Stimulated activated CD4-positive, alpha-beta T cell treated with anti-CD3 and anti-CD28 coated beads, Interleukin-4, amount 100 ng/mL, for 48 hours (primary cell): ENCODE measurements around the gene GAS7.
A peak's percentile ranks its signal among the peaks of the same experiment; 100 is the strongest.

Source experiments
- DNase-seq, 2 donors: peaks; one replicate each; pipeline ENCODE4 v3.0.0-alpha.2; 2020; ENCODE audit warnings: low read depth in 2 of 2

Gene GAS7

DNA sequence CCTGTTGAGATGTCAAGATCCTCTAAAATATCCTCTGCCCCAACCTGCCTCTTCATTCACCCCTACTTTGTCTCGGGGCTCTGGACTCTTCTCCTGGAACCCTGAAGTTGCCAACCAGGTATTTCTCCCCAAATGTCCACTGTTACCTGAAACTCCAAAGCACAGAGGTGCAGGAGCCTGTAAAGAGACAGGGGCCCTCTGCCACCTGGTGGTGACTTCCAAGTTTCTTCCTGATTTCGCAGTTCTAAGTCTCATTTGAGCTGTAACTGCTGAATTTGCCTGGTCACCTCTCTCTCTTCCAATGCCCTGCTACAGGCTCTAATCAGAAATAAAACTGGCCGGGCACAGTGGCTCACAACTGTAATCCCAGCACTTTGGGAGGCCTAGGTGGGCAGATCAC, 216.2 kb downstream of the GAS7 start:
- DNase-seq, result no peak

DNA sequence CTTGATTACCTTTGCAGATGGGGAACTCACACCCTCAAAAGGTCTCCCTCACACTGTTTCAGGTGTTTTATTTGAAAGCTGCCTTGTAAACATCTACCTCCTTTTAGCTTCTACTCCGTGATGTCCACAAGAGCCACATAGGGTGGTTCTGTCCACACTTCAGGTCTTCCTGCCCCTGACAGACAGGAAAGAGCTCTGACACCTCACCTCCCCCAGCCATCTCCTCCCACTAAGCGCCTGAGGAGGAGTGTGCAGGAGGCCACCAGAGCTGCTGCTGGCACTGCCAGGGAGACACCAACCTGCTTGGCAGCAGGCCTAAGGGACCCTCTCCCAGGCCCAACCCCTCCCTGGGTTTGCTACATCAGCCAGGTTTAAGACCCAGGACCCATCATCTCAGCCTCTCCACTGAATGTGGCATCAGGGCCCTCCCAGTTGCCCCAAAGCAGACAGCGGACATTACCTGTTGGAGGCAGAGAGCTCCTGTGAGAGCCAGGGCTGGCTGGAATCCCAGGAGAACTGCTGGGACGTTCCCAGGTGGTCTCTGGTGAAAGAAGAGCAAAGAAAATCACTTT, 217.0 kb downstream of the GAS7 start:
- DNase-seq, result no peak

DNA sequence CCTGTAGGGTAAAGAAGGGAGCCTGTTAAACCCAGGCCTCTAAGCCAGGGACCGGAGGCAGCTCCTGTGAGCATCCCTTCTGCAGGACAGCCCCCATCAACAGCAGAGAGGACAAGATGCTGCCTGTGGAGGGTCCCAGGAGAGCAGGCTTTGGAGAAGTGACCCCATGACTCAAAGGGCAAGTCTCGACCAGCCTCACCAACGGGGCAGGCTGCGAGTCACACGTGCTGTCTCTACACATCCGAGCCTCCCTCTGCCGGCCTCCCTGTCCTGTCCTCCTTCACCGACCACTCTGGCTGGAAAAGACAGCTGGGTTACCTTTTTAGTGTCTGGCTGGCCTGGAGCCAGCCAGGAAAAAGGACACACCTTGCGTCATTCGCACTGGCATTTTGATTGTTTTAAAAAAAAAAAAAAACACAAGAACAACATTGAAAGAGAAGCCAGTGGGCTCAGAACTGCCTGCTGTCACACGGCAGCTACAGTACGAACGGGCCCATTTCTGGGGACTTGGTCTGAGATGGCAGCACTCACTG, 218.9 kb downstream of the GAS7 start:
- DNase-seq, result no peak

DNA sequence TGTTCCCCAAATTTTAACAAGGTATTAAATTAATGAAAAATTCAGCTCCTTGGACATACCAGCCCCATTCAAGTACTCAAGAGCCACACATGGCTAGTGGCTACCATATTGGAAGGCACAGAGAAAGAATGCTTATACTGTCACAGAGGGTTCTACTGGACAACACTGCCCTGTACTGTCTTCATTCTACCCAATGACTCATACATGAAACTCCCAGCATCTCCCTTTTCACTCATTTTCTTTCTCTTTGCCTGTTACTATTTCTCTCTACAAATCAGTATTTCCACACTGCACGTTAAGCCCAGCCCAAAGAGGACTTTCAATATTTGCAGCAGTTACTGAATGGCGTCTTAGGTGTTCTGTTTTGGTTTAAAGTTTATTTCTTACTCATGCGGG, 221.2 kb downstream of the GAS7 start:
- DNase-seq, result no peak

DNA sequence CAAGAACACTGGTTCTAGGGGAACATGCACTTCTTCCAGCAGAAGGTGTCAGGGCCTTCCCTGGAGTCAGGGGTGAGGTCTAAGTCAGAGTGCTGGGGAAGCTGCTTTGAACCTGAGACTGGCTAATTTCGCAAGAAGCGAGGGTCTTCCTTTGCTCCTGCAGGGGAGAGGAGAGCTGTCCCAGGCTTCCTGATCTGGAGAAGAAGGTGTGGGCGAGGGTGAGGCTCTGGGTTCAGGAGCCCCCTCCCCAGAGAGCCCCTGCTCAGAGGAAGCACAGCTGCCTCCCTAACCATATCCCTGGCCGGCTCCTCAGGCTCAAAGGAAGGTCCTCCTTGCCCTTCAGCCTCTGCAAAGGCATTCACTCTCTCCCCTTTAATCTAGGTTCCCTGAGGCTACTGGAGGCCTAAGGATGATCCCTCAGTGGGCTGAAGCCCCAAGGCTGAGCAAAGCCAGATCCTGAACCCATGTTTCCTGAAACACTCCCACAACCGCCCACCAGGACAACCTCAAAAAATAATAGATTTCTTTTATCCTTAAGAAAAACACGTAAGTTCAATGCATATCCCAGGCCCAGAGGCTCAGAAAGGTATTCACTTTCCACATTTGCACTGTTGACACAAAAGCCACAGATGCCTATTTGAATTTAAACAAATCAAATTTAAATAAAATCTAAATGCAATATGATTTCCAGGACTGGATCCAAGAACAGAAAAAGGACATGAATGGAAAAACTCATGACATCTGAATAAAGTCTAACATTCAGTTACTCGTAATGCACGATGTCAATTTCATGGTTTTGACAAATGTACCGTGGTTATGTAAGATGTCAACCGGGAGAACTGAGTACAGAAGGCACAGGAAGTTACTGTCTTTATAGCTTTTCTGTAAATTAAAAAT, 221.9 kb downstream of the GAS7 start:
- DNase-seq, result no peak

DNA sequence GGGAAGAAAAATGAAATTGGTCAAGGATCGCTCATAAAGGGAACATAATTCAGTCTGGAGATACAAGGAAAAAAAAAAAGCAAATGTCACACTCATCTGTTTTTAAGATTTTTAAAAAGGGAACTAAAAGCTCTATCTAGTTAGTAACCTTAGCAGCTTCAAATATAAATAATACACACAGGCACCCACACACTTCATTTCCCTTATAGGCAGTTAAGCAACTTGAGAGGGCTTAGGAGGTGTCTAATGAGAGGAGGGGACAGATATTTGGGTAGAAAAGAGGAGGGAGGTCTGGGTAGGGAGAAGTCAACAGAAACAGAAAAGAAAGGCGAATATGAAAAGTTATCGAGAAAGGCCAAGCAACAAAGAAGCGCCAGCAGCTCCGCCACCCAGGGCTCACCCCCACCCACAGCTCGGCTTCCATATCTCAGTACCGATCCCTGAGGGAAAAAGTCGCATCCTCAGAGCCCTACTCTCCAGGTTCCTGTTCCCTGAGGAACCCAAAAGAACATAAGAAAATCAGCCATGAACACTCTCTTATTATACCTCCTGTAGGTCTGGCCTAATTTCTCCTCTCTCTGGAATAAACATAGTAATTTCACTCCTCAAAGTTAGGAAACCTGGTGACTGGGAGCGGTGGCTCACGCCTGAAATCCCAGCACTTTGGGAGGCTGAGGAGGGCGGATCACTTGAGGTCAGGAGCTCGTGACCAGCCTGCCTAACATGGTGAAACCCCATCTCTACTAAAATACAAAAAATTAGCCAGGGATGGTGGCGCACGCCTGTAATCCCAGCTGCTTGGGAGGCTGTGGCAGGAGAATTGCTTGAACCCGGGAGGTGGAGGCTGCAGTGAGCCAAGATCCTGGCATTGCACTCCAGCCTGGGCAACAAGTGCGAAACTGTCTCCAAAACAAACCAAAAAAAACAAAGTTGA, 223.7 kb downstream of the GAS7 start:
- DNase-seq, result no peak

DNA sequence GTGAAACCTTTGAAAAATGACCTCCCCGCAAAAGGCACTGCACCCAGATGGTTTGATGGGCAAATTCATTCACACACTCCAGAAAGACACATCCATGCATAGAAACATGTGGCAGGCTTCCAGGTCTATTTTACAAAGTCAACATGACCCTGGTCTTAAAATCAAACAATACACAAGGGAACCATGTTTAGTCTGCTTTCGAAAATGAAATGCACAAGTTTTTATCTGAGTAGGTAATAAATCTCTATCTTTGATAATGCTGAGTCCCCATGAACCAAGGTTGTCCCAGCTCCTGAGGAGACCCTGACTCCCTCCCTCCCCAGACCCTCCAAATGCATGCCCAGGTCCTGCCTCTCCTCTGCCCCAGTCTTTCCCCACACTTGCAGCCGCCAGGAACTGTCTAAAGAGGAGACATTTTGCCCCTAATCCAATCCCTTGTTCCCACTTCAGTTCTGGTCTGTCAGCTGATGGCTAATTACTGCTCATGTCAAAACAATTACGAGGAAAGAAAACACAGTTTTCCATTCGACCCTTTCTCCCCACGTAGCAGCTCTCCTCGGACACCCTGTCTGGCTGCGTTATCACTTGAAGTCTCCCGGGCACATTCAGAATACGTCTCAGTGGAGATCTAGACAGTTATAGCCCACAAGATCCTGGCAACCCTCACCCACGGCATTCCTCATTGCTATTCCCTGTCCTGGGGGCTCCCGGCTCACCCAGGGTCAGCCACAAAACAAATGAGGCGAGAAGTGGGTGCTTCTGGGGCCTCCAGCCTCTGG, 224.5 kb downstream of the GAS7 start:
- DNase-seq, result no peak

DNA sequence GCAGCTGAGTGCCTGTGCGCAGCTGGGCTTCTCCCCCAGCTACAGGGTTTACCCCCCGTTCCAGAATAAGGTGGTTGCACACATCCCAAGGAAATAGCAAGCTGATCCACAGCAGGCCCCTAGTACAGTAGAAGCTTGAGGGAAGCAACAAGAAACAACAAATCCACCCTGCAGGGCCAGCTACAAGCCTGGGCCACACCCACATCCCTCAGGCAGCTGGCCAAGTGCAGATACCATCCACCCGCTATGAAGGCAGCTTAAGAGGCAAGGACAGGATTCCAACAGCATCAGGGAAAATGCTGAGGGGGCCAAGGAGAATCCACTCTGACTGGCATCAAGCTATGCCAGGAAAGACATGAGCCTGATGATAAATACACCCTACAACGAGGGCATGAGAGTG, 226.4 kb downstream of the GAS7 start:
- no peak for DNase-seq

DNA sequence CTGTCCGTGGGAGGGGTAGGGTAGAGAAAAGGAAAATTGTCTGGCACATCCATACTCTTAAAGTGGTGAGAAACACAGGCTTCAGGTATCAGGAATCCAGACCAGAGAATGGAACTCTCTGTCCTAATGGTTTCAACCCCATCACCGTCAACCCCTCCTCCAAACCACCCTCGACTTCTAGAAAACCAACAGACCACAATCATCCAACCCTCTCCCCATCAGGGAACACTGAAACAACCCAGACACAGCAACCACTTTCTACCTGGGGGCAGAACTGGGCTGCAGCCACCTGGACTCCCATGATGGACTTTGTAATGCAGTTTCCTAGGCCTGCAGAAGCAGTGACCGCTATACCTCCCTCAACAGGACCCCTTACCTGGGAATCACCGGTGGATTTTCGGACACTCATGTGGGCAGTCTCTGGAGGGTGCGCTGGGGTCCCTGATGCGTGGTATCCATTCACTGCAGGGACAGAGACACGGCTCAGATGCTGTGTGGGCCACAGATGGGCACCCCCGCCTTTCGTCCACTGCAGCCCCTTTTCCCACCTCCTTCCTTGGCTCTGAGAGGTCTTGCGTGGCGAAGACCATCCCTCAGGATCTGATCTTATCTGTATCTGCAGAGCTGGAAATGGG, 229.0 kb downstream of the GAS7 start:
- no peak for DNase-seq

DNA sequence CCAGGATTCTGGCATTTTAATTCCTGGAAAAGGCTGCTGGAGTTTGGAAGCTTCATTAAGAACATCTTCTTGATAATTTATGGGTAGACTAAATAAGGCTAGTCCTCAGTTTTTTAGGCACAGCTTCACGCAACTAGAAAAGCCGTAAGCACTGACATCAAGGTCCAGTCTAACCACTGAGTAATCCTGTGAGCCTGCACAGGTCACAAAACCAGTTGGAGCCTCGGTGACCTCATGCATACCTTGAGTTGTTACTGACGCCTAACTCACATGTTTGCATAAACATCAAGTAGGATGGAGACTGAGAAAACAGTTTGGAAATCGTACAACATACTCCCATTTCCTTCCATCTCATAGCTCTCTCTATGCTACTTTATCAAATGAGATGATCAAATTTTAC, 229.5 kb downstream of the GAS7 start:
- DNase-seq, result no peak

DNA sequence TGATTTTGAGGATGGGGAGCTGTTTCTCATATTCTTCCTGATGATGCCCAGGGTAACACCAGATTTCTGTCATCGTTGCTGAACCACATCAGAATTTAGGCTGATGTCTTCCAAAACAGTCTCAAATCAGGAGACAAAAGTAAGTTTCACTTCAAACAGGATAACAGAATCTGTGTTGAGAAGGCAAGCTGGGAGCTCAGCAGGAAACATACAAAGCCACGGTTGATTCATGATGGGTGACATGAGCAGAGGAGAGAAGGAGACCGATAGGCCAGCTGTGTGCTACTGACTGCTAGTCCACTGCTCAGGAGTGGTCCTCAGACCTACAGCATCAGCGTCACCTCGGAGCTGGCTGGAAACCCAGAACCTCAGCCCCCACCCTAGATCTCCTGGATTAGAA, 230.4 kb downstream of the GAS7 start:
- DNase-seq, result no peak

DNA sequence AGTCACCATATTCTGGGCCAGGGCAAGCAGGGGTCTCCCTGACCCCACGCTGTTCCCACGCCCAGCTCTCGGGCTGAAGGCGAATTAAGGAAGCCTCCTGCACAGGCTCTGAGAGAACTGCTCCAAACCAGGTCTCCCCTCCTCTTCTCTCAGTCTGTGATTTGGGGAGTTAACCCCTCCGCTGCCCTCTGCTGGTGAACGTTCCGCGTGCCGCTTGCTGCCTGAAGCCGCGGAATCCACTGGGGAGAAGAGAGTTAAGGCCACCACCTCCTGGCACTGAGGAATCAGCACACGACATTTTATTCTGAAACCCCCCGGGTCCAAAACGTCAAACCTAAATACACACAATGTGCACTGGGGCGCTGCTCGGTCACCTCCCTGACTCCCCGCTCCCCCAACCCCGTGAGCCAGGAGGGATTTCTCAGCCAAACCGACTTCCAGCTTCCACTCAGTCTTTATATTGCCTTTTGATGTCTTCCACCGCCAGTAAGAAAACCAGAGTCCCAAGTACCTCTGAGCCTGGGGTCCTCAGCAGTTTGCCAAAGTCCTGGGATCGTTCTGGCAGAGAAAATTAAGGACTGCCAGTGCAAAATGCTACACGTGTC, 238.9 kb downstream of the GAS7 start:
- peak; percentile 3 to 40 for DNase-seq

DNA sequence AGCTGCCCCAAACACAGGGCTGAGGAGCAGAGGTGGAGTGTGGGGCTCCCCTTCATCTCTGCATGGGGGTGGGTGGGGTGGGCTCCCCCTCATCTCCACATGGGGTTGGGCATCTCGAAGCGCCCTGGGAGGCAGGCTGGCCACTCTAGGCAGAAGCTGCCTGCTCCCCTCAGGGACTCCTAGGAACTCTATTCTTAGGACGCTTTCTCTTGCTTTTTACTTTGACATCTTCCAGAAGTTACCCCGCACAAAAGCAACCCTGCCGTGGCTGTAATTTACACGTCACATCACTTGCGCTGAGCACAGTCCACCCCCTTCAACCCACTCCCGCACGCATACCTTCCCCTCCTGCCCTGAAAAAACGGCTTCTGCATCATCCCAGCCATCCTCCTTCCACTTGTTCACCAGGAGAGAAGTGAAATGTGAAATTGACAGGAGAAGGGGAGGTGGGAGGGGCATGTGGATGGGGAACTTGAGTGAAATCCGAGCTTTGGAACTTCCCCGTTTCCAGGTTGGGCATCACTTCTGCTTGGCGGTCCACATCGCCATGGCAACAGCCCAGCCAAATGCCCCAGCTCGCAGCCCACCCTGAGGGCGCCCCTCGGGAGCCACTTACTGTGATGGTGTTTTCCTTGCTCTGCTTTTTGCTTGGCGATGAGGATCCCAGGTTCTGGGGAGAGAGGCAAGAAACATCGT, 239.7 kb downstream of the GAS7 start:
- no peak for DNase-seq

DNA sequence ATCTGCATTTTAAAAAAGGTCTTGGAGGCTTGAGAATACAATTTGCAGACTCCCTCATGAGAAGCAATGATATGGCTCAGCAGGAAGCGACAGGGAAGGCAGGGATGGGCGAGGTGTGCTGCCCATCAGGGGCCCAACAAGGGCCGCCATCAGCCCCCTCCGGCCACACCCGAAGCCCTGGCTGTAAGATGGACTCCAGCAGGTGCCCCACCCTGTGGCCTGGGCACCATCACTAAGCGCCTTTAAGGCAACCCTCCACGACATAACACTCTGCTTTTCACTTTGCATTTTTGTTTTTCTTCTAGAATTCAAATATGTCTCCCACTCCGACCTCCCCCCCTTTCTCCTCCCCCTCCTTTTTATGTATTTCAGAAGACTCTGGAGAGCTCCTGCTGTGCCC, 241.2 kb downstream of the GAS7 start:
- DNase-seq, result no peak

DNA sequence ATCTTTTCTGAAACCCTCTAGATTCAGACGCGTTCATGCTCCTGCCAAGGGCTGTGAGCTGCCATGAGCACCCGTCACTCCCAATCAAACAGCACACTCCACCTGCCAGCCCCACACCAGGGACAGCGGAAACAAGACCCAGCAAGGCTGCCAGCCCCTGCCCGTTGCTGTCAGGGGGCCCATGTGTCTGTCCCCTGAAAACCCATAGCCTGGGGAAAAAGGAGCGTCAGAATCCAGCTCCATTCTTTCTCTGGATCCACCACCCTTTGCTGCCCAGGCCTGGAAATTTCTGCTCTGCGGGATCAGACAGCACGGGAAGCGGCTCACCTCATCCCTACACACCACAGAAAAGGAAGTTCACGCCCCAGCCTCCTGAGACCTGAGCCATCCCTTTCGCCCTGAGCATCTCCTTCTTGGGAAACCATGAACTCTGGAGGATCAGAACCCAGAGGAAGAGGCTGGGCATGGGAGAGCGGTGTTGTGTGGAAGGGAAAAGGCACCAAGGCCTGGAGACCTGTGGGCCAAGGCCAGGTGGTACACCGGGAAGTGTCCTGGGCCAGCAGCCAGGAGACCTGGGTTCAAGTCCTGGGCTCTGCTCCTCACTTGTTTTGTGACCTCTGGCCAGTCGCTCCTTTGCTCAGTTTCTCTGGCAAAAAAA, 241.8 kb downstream of the GAS7 start:
- no peak for DNase-seq

DNA sequence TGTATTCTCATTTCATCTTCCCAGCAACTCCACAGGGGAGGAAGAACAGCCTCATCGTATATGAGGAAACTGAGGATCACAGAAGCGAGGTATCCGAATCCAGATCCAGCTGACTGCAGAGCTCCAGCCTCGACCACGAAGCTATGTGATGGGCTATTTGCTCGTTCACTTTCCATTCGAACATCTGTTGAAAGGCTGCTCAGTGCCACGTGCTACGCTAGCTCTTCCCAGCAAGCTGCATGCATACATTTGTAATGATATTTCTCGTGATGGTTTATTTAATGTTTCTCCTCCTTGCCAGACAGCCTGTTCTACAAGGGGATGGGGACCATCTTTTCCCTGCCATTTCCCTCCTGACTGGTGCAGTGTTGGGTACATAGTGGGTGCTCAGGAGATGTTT, 244.9 kb downstream of the GAS7 start:
- DNase-seq, result no peak

DNA sequence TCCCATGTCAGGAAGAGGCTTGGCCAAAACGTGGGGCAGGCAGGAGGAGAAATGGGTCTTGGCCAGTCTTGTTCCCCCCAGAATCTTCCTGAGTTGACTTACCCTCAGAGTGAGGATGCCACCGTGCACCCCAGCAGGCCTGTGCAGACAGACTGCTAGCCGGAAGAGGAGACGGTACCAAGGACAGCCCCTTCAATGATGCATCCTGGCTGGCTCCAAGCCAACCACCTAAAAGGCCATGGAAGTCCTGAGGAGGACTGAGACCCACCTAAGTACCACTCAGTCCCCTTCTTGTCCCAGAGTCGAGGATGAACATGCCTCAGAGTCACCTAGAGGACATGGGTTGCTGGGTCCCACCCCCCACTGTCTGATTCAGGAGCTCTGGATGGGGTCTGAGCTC, 246.6 kb downstream of the GAS7 start:
- no peak for DNase-seq

DNA sequence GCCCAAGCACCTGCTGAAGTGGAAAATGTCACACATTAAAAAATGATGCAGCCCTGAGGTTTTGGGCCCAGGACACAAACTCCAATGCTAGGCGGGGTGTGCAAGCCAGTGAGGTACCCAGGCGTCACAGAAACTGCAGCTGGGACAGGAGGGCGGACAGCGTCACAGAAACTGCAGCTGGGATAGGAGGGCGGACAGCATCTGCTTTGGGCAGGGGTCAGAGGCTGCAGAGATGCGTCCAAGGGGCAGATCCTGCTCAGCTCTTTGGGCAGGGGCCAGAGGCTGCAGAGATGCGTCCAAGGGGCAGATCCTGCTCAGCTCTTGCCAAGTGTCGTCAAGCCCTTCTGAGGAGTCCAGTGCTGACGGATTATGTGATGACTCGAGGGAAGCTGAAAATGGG, 249.5 kb downstream of the GAS7 start:
- no peak for DNase-seq

DNA sequence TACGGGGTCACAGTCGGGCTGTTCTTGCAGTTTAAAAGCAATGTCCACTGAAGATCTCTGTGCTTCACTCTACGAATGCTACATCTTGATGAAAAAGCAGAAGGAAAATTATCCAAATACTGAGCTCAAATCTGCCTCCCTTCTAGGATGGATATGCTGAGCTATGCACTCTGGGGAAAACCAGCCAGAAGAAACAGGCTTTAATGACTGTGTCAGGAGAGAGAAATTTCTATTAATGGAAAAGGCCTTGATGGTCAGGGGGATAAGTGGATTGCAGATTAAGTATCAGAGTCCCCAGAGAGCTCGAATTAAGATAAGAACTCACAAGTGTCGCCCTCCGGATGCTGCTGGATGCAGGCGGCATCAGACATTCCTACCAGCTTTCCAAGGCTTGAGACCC, 253.7 kb downstream of the GAS7 start:
- no peak for DNase-seq
